ENCODE results near the gene TRAF2.

DNA sequence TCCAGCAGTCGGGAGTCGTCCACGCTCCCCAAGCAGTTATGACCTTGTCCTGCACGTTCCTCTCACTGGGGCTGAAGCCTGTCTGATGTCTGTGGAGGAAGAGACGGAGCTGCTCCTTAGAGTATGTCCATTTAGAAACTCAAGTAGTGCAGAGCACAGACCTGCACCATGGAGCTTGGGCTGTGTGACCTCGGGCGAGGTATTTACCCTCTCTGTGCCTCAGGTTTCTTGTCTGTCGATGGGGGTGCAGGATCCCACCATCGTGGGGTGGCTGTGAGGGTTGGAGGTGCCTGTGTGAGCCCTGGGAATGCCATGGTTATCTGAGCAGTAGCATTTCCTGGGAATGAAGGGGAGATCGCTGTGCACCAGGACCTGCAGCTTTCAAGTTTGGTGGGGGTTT, 14.2 kb downstream of the TRAF2 start:
- TF ChIP-seq, protein P1, sequence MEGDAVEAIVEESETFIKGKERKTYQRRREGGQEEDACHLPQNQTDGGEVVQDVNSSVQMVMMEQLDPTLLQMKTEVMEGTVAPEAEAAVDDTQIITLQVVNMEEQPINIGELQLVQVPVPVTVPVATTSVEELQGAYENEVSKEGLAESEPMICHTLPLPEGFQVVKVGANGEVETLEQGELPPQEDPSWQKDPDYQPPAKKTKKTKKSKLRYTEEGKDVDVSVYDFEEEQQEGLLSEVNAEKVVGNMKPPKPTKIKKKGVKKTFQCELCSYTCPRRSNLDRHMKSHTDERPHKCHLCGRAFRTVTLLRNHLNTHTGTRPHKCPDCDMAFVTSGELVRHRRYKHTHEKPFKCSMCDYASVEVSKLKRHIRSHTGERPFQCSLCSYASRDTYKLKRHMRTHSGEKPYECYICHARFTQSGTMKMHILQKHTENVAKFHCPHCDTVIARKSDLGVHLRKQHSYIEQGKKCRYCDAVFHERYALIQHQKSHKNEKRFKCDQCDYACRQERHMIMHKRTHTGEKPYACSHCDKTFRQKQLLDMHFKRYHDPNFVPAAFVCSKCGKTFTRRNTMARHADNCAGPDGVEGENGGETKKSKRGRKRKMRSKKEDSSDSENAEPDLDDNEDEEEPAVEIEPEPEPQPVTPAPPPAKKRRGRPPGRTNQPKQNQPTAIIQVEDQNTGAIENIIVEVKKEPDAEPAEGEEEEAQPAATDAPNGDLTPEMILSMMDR (IDR thresholded peaks at IDR 0.05; ENCODE audit: low read depth, low read length) = no peak
- TF ChIP-seq POLR2A (IDR thresholded peaks at IDR 0.05; ENCODE audit: extremely low read depth, insufficient read length) = no peak
- TF ChIP-seq, protein P2, sequence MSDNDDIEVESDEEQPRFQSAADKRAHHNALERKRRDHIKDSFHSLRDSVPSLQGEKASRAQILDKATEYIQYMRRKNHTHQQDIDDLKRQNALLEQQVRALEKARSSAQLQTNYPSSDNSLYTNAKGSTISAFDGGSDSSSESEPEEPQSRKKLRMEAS (IDR thresholded peaks at IDR 0.05; ENCODE audit: low read depth, low read length) = no peak
